Activated T-cell treated with anti-CD3 and anti-CD28 coated beads, Interleukin-2, amount 50 U/mL, for 24 hours (primary cell): Measurements from ENCODE around the gene DALRD3.

Experiments
- DNase-seq: peaks from one replicate; pipeline ENCODE4 v3.0.0-alpha.2; 2020
- H3K27ac Mint-ChIP-seq: 2 replicates; pipeline ENCODE4 v1.8.0; 2020; ENCODE audit warnings: mild to moderate bottlenecking, mixed read lengths
- H3K27me3 Mint-ChIP-seq: 2 replicates; pipeline ENCODE4 v1.8.0; 2020; ENCODE audit warnings: mixed read lengths
- H3K36me3 Mint-ChIP-seq: 2 replicates; pipeline ENCODE4 v1.8.0; 2020; ENCODE audit warnings: low read depth, mixed read lengths
- H3K4me1 Mint-ChIP-seq: 2 replicates; pipeline ENCODE4 v1.8.0; 2020; ENCODE audit warnings: low read depth, mixed read lengths
- H3K4me3 Mint-ChIP-seq: 2 replicates; pipeline ENCODE4 v1.8.0; 2020; ENCODE audit warnings: mild to moderate bottlenecking, moderate library complexity, mixed read lengths
- H3K9me3 Mint-ChIP-seq: 2 replicates; pipeline ENCODE4 v1.8.0; 2020; ENCODE audit warnings: mixed read lengths

Gene DALRD3

DNA sequence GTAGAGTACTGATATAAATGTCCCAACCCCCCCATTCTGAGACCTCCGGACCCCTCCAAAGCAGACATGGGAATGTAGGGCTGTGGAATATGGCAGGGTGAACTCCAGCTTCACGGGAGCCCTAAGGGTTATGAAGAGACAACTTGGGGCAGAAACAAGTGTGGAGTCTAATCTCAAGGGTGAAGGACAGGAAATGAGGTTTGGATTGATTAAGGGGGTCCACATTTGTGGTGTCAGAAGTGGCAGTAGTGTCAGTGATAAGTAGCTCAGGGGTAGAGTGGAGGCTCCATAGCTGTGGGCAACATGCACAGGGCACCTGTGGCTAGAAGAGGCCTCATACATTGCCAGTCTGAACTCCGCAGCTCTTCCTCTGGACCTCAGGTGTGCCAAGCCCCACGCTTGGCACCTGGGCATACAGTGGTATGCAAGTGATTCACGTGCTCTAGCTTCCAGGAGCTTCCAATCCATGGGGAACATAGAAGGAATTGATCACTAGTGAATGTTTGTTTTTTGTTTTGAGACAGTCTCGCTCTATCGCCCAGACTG, 32.5 kb downstream of the DALRD3 start:
- DNase-seq: no peak
- no peaks in the 10 kb centered on the region for H3K27me3 Mint-ChIP-seq
- H3K4me1 Mint-ChIP-seq: peaks cover 20% of the 10 kb centered on the region
- no peaks in the 10 kb centered on the region for H3K9me3 Mint-ChIP-seq
- H3K27ac Mint-ChIP-seq: peak overlapping the region; percentile 65
- H3K4me3 Mint-ChIP-seq: no peak overlapping the region
- H3K36me3 Mint-ChIP-seq: peaks cover 72% of the 10 kb centered on the region

DNA sequence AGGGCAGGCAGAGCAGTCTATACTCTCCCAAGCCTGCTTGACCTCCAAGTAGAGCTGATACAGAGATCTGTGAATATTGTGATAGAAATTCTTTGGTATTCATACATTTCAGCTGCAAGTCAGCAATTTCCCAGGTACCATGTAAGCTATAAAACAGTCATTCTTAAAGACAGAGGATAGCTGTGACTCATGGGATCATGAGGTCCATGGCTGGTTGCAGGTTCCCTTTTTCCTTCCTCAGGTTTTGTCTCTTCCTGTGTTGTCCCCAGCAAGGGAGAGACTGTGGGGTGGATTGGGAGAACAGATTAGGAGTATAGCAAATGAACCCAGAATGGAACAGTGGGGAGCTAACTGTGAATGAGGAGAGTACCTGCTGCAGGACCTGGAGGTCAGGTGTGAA, 33.7 kb downstream of the DALRD3 start:
- H3K4me3 Mint-ChIP-seq: no peak overlapping the region
- H3K27ac Mint-ChIP-seq: peak overlapping the region; percentile 84
- no peaks in the 10 kb centered on the region for H3K9me3 Mint-ChIP-seq
- H3K27me3 Mint-ChIP-seq: no peaks in the 10 kb centered on the region
- H3K4me1 Mint-ChIP-seq: peaks cover 19% of the 10 kb centered on the region
- no peak for DNase-seq
- H3K36me3 Mint-ChIP-seq: peaks cover 78% of the 10 kb centered on the region

DNA sequence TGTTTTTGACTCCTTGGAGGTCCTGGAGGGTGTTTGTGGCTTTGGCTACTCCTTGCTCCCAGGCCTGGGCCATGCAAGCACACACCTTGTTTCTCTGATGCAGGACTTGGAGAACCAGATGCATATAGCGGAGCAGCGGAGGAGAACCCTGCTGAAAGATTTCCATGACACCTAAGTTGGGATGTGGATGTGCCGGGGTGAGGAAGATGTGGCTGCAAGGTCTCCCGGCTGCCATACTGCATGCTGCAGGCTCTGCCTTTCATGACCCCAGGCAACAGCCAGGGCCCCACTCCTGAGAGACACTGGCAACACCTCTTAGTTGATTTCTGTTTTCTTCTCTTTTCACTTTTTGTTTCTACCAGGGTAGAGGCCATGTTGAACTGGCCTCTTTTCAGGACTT, 35.3 kb downstream of the DALRD3 start:
- Mint-ChIP-seq H3K27me3 (no peaks in the 10 kb centered on the region), H3K27ac (peak overlapping the region; percentile 23), H3K9me3 (no peaks in the 10 kb centered on the region), H3K4me3 (no peak overlapping the region), H3K36me3 (peaks cover 86% of the 10 kb centered on the region), H3K4me1 (peaks cover 7% of the 10 kb centered on the region)
- peak; percentile 20 for DNase-seq

DNA sequence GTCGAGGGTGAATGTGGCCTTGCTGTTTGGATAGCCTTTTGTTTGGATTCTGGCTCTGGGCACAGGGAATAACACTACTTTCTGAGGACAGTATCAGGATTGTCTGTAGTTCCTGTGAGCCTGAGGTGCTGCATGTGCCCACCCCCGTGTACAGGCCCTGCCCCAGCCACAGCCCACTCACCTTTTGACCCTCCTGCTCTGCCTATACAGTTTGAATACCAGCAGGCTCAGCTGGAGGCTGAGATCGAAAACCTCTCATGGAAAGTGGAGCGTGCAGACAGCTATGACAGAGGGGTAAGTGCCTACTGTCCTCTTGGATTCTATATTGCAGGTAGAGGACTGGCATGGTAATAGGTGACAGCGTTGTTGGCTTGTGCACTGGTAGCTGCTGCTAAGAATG, 35.7 kb downstream of the DALRD3 start:
- no peak overlapping the region for H3K4me3 Mint-ChIP-seq
- DNase-seq: no peak
- no peaks in the 10 kb centered on the region for H3K9me3 Mint-ChIP-seq
- H3K36me3 Mint-ChIP-seq: peaks cover 91% of the 10 kb centered on the region
- peak overlapping the region; percentile 23 for H3K27ac Mint-ChIP-seq
- peaks cover 3% of the 10 kb centered on the region for H3K4me1 Mint-ChIP-seq
- no peaks in the 10 kb centered on the region for H3K27me3 Mint-ChIP-seq

DNA sequence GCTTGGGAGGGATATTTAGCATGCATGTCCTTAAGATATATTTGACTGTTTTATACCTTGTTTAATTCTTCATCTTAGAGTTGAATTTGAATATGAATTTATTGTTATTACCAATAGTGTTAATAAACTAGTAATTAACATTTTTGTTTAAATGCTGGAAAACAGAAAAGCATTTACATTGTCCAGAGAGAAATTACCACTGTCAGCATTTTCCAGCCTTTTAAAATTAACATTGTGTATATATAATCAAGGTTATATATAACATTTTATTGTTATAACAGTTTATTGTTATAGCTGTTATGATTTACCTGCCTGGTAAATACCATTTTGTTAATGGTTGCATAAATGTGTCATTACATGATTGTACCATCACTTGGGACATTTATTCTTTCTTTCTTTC, 36.4 kb downstream of the DALRD3 start:
- no peaks in the 10 kb centered on the region for H3K9me3 Mint-ChIP-seq
- no peak for DNase-seq
- no peak overlapping the region for H3K4me3 Mint-ChIP-seq
- peaks cover 93% of the 10 kb centered on the region for H3K36me3 Mint-ChIP-seq
- no peaks in the 10 kb centered on the region for H3K27me3 Mint-ChIP-seq
- peaks cover 1% of the 10 kb centered on the region for H3K4me1 Mint-ChIP-seq
- no peak overlapping the region for H3K27ac Mint-ChIP-seq

DNA sequence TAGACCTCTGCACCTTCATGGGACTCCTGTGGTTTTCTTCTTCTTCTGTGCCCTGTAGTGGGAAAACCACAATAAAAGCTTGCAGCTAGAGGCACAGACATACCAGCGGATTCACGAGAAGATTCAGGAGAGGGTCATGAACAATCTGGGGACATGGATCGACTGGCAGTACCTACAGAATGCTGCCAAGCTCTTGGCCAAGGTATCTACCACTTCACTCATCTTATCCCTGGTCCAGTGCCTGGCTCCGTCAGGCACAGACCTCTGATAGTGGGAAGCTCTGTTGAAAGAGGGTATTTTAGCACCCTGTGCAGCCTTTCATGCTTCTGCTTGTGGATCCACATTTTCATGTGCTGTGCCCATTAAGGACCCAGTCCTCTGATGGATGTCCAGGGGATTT, 38.1 kb downstream of the DALRD3 start:
- Mint-ChIP-seq H3K27me3 (no peaks in the 10 kb centered on the region), H3K27ac (no peak overlapping the region), H3K4me1 (no peaks in the 10 kb centered on the region), H3K9me3 (no peaks in the 10 kb centered on the region), H3K36me3 (peaks cover 92% of the 10 kb centered on the region), H3K4me3 (no peak overlapping the region)
- DNase-seq: peak; percentile 20

DNA sequence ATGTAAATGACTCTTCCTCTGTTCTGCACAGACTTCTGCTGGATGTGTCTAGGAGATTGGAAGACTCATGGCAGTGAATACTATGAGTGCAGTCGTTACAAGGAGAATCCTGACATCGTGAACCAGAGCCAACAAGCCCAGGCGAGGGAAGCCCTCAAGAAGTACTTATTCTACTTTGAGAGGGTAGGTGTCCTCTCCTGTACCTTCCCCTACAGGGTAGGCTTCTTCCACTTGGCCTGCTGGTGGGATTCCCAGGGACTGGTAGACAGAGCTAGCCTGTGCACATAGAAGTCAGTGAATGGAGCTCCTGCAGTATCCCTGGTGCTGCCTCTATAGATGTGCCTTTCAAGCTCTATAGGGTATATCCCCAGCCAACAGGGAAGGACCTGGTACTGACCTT, 38.9 kb downstream of the DALRD3 start:
- Mint-ChIP-seq H3K27ac (peak overlapping the region; percentile 31), H3K4me3 (no peak overlapping the region), H3K36me3 (peaks cover 92% of the 10 kb centered on the region), H3K9me3 (no peaks in the 10 kb centered on the region), H3K4me1 (no peaks in the 10 kb centered on the region), H3K27me3 (no peaks in the 10 kb centered on the region)
- DNase-seq: peak; percentile 22

DNA sequence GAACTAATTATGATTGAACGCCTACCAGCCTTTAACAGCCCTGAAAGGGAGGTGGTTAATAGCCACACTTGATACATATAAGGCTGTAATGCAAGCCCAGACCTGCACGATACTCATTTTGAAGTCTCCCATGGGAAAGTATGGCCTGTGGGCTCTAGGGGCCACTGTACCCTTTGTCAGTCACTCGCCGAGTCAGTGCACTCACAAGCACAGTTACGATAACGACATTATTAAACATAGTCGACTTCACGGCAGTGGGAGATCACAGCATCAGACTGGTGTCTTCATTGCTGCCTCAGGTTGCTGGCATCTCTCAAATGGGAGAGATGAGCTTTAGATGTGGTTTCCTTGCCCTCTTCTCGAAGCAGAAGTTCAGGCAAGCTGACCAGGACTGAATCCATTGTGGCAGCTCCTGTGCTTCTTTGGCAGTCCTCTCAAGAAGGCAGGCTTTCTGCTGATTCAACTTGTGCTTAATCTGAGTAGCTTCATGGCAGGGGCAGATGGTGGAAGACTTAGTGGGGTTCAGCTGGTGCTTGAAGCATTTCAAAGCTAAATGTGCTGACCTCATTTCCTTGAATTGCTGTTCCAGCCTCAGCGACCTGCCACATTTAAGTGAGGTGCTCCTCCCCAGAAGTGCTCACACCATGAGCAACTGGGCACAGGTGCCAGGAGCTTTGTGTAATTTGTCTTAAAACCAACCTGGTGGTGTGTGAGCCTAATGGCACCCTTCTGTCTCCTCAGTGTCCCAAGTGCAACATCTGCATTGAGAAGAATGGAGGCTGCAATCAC, 44.1 kb downstream of the DALRD3 start:
- Mint-ChIP-seq H3K36me3 (peaks cover 92% of the 10 kb centered on the region), H3K27me3 (no peaks in the 10 kb centered on the region), H3K4me3 (no peak overlapping the region), H3K4me1 (no peaks in the 10 kb centered on the region), H3K9me3 (no peaks in the 10 kb centered on the region), H3K27ac (peak overlapping the region; percentile 58)
- peak; percentile 28 for DNase-seq

DNA sequence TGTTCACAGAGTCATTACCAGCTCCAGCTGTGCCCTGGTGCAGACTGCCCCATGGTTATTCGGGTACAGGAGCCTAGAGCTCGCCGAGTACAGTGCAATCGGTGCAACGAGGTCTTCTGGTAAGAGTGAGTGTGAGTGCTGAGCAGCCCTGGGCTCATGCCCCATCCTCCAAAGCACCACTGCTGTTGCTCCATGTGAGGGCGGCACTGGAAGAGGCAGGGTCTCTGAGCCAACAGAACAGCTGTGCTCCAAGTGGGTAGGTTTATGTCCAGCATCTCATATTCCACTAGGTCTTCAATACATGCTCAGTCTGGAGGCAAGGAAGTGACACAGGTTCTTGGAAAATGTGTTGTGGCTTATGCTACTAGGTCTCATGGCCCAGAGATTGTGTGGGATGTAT, 47.8 kb downstream of the DALRD3 start:
- Mint-ChIP-seq H3K9me3 (no peaks in the 10 kb centered on the region), H3K27me3 (no peaks in the 10 kb centered on the region), H3K27ac (peak overlapping the region; percentile 22), H3K4me1 (peaks cover 17% of the 10 kb centered on the region), H3K4me3 (no peak overlapping the region), H3K36me3 (peaks cover 98% of the 10 kb centered on the region)
- DNase-seq: peak; percentile 14

DNA sequence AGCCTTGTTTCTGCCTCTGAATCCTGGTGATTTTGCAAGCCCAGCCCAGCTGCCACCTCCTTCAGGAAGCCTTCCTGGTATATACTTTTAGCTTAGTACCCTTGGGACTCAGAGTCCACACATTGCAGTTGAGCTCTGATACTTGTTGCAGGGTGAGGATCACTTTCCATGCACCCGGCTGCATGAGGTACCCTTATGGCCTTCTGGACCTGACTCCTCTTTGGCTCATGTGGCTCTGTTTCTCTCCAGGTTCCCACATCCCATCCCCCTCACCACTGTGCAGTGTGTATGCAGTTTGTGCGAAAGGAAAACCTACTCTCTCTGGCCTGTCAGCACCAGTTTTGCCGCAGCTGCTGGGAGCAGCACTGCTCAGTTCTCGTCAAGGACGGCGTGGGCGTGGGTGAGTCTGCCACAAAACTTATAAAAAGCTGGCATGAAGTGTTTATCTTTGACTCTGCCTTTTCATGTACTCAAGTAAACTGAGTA, 51.5 kb downstream of the DALRD3 start:
- Mint-ChIP-seq H3K27me3 (no peaks in the 10 kb centered on the region), H3K9me3 (no peaks in the 10 kb centered on the region), H3K27ac (peak overlapping the region; percentile 70), H3K4me3 (no peak overlapping the region), H3K4me1 (peaks cover 23% of the 10 kb centered on the region), H3K36me3 (peaks cover 93% of the 10 kb centered on the region)
- DNase-seq: peak; percentile 52

DNA sequence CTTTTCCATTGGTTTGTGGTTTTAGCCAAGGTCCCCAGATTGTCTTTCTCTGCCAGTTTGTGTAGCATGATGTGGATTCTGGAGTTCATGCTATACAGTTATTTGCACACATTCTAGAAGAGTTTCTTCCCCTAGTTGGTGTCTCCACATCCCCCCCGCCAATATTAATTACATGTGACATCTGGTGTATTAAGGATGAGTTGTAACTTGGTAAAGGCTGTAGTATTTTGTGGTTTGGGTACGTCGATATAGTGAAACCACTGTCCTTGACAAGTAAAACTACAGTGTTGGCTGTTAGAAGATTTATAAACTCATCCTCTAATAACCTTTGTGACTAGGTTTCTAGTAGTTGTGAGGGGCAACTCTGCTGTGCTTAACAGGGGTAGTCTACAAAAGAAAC, 52.0 kb downstream of the DALRD3 start:
- Mint-ChIP-seq H3K27ac (peak overlapping the region; percentile 70), H3K9me3 (no peaks in the 10 kb centered on the region), H3K27me3 (no peaks in the 10 kb centered on the region), H3K36me3 (peaks cover 93% of the 10 kb centered on the region), H3K4me1 (peaks cover 29% of the 10 kb centered on the region), H3K4me3 (no peak overlapping the region)
- no peak for DNase-seq
